HFF-Myc (cell line): ENCODE results near the gene GNMT.

ENCODE experiments used
- DNase-seq: peaks from one replicate; pipeline ENCODE4 v3.0.0-alpha.2; 2011; ENCODE audit warnings: low read depth; ENCODE audit errors: extremely low read depth
- H3K4me3 ChIP-seq: replicated peaks from 2 replicates; pipeline ENCODE4 v1.5.1; 2011; ENCODE audit warnings: low read depth, mild to moderate bottlenecking, control low read depth, low read length
- TF ChIP-seq, protein P1 (sequence below): IDR thresholded peaks from 2 replicates; pipeline ENCODE4 v1.5.1; 2012; ENCODE audit warnings: mild to moderate bottlenecking, low read depth, low read length, control low read depth; ENCODE audit errors: missing control alignments

The GNMT gene

DNA sequence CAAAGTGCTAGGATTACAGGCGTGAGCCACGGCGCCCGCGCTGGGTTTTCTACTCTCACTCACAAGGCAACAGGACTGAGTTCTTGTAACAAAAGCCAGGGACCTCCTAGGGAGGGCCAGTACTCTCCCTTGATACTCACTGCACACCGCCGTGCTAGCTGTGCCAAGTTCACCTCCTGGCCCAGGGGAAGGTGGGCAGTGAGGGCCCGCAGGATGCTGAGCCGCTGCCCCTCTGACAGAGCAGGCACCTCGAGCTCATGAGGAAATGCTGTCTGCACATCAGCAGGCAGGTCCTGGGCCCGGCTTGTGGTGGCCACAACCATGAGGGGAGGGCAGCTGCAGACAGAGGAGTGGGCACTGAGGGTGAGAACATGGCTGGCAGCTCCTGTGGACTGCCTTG, 6.7 kb downstream of the GNMT start:
- DNase-seq, result no peak

DNA sequence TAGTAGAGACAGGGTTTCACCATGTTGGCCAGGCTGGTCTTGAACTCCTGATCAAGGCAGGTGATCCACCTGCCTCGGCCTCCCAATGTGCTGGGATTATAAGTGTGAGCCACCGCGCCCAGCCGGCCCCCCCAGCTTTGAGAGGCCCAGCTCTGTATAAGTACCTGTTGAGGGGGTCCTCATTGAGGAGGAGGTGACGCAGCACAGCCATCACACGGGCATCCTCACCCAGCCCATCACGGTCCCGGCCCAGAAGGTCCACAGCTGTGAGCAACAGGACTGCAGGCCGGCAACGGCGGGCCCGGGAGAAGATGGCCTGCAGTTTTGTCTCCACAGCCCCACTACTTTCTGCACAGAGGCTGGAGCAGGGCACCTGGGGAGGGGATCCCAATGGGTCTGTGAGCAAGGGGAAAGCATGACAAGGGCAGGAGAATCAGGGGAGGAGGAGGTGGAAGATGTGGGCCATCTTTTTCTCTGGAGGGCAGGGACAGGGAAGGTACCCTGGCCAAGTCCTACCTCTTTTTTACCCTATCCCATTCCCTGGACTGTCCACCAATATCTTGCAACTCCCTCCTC, 7.7 kb downstream of the GNMT start:
- TF ChIP-seq, protein P1, sequence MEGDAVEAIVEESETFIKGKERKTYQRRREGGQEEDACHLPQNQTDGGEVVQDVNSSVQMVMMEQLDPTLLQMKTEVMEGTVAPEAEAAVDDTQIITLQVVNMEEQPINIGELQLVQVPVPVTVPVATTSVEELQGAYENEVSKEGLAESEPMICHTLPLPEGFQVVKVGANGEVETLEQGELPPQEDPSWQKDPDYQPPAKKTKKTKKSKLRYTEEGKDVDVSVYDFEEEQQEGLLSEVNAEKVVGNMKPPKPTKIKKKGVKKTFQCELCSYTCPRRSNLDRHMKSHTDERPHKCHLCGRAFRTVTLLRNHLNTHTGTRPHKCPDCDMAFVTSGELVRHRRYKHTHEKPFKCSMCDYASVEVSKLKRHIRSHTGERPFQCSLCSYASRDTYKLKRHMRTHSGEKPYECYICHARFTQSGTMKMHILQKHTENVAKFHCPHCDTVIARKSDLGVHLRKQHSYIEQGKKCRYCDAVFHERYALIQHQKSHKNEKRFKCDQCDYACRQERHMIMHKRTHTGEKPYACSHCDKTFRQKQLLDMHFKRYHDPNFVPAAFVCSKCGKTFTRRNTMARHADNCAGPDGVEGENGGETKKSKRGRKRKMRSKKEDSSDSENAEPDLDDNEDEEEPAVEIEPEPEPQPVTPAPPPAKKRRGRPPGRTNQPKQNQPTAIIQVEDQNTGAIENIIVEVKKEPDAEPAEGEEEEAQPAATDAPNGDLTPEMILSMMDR, result no peak
- H3K4me3 ChIP-seq, result no peak overlapping the region
- no peak for DNase-seq

More for the DNA sequence above, 6.7 kb downstream of the GNMT start:
- no peak overlapping the region for H3K4me3 ChIP-seq
- TF ChIP-seq, protein P1, result no peak

DNA sequence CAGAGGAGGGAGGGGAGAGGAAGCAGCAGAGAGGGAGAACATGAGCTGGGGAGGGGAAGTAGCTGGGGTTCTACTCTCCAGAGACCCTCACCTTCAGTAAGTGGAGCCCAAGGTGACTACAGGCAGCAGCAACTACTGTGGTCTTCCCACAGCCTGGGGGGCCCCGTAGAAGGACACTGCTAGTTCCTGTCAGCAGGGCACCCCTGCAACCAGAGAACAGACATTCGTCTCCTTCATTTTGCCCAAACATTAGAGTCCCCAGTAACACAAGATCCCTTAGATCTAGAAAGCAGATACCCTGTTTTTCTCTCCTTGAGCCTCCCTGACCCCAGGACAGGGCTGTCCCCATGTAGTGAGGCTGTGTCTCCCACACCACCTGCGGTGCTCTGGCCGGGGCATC, 8.2 kb downstream of the GNMT start:
- TF ChIP-seq, protein P1, result no peak
- no peak for DNase-seq
- no peak overlapping the region for H3K4me3 ChIP-seq

DNA sequence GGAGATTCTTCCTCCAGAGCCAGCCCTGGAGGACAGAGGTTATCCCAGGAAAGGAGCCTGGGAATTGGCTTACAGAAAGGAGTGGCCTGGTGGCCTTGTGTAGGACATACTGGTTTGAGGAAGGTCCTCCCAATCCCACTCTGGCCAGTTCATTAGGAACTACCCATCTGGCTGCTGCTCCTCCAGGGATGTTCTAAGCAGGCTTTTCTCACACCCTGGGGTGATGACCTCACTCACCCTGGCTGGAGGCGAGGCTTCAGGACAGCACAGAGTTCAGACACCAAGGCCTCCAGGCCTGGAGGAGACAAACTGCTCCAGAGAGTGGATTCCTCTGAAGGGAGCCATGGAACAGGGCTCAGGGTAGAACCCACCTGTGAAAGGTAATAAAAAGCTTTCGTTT, 8.9 kb downstream of the GNMT start:
- TF ChIP-seq, protein P1, result no peak
- DNase-seq, result no peak
- no peak overlapping the region for H3K4me3 ChIP-seq

DNA sequence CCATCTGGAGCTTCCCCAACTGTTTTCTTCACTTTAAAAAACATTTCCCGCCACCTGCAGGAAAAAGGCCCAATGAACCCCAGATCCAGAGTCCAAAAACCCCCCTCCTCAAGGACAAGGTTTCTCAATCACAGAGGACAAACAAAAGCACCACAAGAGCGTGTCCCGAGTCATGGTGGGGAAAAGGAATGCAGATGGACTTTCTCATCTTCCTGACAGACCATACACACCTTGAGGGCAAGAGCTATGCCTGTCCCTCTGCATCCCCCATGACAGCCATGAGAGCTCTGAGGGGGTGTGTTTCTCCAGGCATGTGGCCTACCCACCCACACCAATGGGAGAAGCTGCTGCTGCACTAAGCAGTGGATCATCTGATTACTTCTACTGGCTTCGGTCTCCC, 9.4 kb downstream of the GNMT start:
- no peak overlapping the region for H3K4me3 ChIP-seq
- no peak for DNase-seq

DNA sequence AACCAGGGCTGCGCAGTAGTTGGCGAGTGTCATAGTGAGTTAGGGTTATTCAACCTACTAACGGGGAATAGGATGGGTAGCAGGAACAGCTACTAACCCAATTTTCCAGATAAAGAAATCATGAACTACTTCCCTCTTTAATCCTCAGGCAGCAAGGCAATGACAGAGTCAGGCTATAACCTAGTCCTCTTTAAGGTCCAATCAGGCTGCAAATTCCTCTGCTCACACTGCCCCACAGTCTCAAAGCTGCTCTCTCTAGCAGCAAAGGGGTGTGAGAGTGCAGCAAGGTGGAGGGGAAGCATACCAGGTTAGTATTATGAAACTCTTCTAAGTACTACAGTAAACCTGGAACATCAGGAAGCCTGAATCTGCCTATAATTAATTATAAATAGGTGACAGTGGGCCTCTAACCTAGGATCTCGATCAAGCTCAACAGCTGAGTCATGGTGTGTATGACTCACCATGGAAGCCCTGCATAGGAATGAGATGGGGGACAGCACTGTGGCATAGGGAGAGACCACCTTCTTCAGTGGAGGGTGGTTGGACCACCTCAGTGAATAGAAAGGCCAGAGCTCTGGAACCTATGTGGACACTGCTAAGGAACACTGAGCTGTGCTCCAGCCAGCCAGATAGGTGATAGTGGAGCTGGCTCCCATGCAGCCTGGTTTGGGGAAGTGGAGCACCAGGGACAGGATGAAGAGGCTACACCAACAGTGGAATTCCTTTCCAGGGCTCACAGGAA, 10.5 kb downstream of the GNMT start:
- no peak overlapping the region for H3K4me3 ChIP-seq
- TF ChIP-seq, protein P1, result no peak
- no peak for DNase-seq

More for the DNA sequence above, 9.4 kb downstream of the GNMT start:
- TF ChIP-seq, protein P1, result no peak
